CD4-positive, alpha-beta T cell treated with Interleukin-10 for 1 hour (primary cell): ENCODE data around the gene CACUL1.
"Not testable (repeated sequence)": the region's sequence is repeated elsewhere in the genome, so short reads cannot be mapped to it uniquely, and the experiment has no call there.

ENCODE experiments used
- DNase-seq: peaks from one replicate; pipeline ENCODE4 v3.0.0-alpha.2; 2020

The CACUL1 gene

GRCh38 chr10:118674226-118674919, 80.4 kb downstream of the CACUL1 start:
- DNase-seq = no peak

- DNase-seq = no peak
These were observed 81.7 kb downstream of the CACUL1 start for GRCh38 chr10:118672766-118673715.

GRCh38 chr10:118672153-118672552, 82.6 kb downstream of the CACUL1 start:
- no peak for DNase-seq

- not testable (repeated sequence) for DNase-seq
These were observed 83.5 kb downstream of the CACUL1 start for GRCh38 chr10:118671221-118671620.

GRCh38 chr10:118670472-118671124, 84.2 kb downstream of the CACUL1 start:
- DNase-seq = no peak

- DNase-seq = no peak
These were observed 84.9 kb downstream of the CACUL1 start for GRCh38 chr10:118669835-118670234.

GRCh38 chr10:118669020-118669791, 85.6 kb downstream of the CACUL1 start:
- peak; percentile 6 for DNase-seq

GRCh38 chr10:118668228-118668952, 86.4 kb downstream of the CACUL1 start:
- no peak for DNase-seq

GRCh38 chr10:118667732-118668131, 87.0 kb downstream of the CACUL1 start:
- DNase-seq = no peak

- no peak for DNase-seq
These were observed 88.4 kb downstream of the CACUL1 start for GRCh38 chr10:118666350-118666749.

- DNase-seq = no peak
These were observed 90.4 kb downstream of the CACUL1 start for GRCh38 chr10:118664321-118664720.

GRCh38 chr10:118663176-118663575, 91.6 kb downstream of the CACUL1 start:
- no peak for DNase-seq

- peak; percentile 14 for DNase-seq
These were observed 92.3 kb downstream of the CACUL1 start for GRCh38 chr10:118662228-118663035.

- no peak for DNase-seq
These were observed 96.0 kb downstream of the CACUL1 start for GRCh38 chr10:118658762-118659161.

- DNase-seq = peak; percentile 49
These were observed 96.6 kb downstream of the CACUL1 start for GRCh38 chr10:118658168-118658567.

- DNase-seq = not testable (repeated sequence)
These were observed 109.5 kb downstream of the CACUL1 start for GRCh38 chr10:118645294-118645693.

- DNase-seq = no peak
These were observed 112.5 kb downstream of the CACUL1 start for GRCh38 chr10:118642228-118642627.

GRCh38 chr10:118638680-118639079, 116.1 kb downstream of the CACUL1 start:
- DNase-seq = no peak

- no peak for DNase-seq
These were observed 118.9 kb downstream of the CACUL1 start for GRCh38 chr10:118635674-118636402.

GRCh38 chr10:118633786-118634185, 121.0 kb downstream of the CACUL1 start:
- DNase-seq = no peak
